Thyroid gland (tissue), 4 donors: ENCODE measurements around the gene RHBDL1.

Experiments
- POLR2A ChIP-seq, 2 donors: fragments of 450-650 bp; IDR thresholded peaks; one replicate each; pipeline ENCODE4 v1.6.1; 2017; ENCODE audit warnings: antibody characterized with exemption in 2 of 2, mild to moderate bottlenecking in 2 of 2, moderate library complexity in 1 of 2
- TF ChIP-seq, protein P1 (sequence below), 6 experiments: fragments of 200-600 bp in 3 of 6; fragments of 450-650 bp in 3 of 6; sonication (generic) in 3 of 6; IDR thresholded peaks; one replicate each; pipeline ENCODE4 v1.5.1; 2016 to 2019; ENCODE audit warnings: antibody characterized with exemption in 6 of 6, mild to moderate bottlenecking in 2 of 6, inconsistent platforms in 1 of 6, moderate library complexity in 1 of 6

GRCh38 chr16:629185-629832, 46.2 kb upstream of the RHBDL1 start:
- TF ChIP-seq, protein P1, sequence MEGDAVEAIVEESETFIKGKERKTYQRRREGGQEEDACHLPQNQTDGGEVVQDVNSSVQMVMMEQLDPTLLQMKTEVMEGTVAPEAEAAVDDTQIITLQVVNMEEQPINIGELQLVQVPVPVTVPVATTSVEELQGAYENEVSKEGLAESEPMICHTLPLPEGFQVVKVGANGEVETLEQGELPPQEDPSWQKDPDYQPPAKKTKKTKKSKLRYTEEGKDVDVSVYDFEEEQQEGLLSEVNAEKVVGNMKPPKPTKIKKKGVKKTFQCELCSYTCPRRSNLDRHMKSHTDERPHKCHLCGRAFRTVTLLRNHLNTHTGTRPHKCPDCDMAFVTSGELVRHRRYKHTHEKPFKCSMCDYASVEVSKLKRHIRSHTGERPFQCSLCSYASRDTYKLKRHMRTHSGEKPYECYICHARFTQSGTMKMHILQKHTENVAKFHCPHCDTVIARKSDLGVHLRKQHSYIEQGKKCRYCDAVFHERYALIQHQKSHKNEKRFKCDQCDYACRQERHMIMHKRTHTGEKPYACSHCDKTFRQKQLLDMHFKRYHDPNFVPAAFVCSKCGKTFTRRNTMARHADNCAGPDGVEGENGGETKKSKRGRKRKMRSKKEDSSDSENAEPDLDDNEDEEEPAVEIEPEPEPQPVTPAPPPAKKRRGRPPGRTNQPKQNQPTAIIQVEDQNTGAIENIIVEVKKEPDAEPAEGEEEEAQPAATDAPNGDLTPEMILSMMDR (IDR thresholded peaks at IDR 0.05) = no peak
- no peak for TF ChIP-seq POLR2A (IDR thresholded peaks at IDR 0.05)
